ENCODE measurements around the gene AMN.
"Not testable (repeated sequence)": the region's sequence is repeated elsewhere in the genome, so short reads cannot be mapped to it uniquely, and the experiment has no call there.

Gene AMN

DNA sequence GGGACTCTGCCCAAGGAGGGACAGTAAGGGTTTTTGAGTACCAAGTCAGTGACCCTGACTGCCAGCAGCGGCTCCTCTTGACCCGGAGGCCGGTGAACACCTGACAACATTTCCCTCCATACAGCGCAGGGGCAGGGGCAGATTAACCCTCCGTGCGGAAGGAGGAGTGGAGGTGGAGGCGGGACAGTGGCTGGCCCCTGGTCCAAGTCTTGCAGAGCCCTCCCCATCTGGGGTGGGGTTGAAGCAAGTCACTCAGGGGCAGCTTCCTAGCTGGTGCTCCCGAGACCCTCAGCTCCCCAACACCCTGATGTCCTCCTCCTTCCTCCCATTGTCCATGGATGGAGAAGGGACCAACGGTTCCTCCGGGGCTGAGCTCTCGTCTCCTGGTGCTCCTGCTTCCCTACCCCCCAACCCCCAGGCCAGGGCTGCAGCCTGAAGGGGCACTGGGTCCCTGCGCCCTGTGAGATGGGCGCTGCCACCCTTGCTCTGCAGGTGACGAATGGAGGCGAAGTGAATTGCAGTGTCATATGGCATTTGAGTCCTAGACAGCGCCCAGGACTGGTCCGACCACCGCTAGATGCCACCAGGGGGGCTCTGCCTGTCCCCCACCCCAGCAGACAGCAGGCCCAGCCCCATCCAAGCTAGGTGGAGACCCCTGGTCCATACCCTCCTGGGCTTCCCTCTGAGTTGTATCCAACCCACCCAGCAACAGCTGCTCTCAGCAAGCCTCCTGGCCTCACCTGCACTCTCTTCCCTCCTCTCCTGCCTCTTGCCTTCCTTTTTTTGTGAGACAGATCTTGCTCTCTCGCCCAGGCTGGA lies 7.0 kb upstream of the AMN start:
- Mint-ChIP-seq H3K4me3 (no peak overlapping the region), H3K4me1 (no peaks in the 10 kb centered on the region), H3K9me3 (no peaks in the 10 kb centered on the region), H3K36me3 (peaks cover 54% of the 10 kb centered on the region), H3K27ac (peak overlapping the region; percentile 73)
- no peak for DNase-seq (ENCODE audit: low spot score in 2 of 2)
- ATAC-seq = no peak

DNA sequence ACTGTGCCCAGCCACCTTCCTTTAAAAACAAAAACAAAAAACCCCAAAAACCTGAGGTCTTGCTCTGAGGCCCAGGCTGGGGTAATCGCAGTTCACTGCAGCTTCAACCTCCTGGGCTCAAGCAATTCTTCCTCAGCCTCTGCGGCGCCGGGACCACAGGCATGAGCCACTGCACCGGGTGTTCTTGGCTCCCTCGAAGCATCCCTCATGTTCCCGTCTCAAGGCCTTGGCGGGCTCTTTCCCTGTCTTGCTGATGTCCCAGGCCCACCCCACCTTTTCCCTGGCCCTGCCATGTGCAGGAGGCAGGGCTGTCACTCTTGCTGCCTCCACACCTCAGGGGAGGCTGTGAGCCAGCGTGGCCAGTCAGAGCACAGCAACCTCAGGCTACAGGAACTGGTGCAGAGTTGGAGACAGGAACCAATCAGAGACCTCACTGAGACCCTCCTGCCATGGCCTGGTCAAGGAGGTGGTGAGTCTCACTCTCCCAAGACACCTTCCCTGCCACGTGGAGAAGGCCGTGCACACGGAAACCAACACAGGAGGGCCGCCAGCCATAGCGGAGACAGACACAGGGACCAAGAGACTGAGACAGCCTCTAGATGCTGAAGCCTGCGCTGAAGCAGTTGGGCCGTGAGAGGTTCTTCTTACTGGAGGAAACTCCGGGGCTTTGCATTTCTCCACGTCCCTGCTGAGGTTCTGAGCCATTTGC lies 6.0 kb upstream of the AMN start:
- Mint-ChIP-seq H3K4me3 (no peak overlapping the region), H3K9me3 (no peaks in the 10 kb centered on the region), H3K36me3 (peaks cover 44% of the 10 kb centered on the region), H3K4me1 (no peaks in the 10 kb centered on the region), H3K27ac (peak overlapping the region; percentile 73)
- DNase-seq (ENCODE audit: low spot score in 2 of 2) (no peak), ATAC-seq (no peak)

DNA sequence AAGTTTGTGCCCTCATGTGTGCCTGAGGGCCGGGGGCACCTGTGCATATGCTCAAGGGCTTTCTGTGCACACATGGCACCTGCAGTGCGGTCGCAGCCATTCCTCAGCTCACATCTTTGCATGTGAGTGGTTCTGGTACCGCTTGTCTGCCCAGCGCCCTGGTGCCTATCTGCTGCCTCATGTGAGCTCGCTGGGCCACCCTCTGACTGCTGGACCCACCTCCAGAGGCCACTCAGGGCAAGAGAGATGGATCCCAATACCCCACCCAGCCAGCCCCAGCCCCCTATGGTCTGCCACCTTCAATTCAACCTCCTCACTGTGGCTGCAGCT lies 5.4 kb upstream of the AMN start:
- Mint-ChIP-seq H3K4me1 (no peaks in the 10 kb centered on the region), H3K27ac (no peak overlapping the region), H3K4me3 (no peak overlapping the region), H3K36me3 (peaks cover 41% of the 10 kb centered on the region), H3K9me3 (no peaks in the 10 kb centered on the region)
- ATAC-seq (peak; percentile 1), DNase-seq (ENCODE audit: low spot score in 2 of 2) (no peak)

DNA sequence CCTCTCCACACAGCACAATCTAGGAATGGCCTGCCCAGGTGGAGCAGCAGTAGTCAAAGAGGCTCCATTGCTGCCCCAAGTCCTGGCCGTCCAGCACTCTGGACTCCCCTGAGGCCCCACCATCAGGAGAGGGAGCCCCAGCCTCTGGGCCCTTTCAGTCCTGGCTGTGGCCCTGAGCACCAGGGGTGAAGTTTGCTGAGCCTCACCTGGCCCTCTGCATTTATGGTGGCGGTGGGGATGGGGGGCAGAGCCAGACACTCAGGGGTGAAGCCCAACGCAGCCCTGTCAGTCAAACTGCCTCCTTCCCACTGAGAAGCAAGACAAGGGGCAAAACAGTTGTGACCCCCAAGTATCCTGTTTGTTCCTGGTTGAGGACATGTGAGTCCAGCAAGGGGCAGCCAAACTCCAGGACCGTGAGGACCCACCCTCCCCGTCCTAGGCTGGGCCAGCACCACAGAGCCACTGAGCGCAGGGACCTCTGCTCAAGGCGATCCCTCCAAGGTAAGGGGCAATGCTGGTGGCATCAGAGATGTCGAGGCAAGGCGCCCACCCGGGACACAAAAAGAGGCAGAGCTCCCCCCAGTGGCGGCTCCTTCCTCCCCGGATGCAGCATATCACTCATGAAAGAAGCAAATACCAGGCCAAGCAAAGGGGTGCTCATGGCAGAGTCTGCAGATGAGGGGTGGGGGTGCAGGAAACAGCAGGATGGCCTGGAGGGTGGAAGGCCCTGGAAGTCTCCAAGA lies 4.8 kb upstream of the AMN start:
- ATAC-seq = peak; percentile 62
- Mint-ChIP-seq H3K9me3 (no peaks in the 10 kb centered on the region), H3K36me3 (peaks cover 37% of the 10 kb centered on the region), H3K27ac (no peak overlapping the region), H3K4me3 (no peak overlapping the region), H3K4me1 (no peaks in the 10 kb centered on the region)
- peak; percentile 41 to 84 for DNase-seq (ENCODE audit: low spot score in 2 of 2)

DNA sequence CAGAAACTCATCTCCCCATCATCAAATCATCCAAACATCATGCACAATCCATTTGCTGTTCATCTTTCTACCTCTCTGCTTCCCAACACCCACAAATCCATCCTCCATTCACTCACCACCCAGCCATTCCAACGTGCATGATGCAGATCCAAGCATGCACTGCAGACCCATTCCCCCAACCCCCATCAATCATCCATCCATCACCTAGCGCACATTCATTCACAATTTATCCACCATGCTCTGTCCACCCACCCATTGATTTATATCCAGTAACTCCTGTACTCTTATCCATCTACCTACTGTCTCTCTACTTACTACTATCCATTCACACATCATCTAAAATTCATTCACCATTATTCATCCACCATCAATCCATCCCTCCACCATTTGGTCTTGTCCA lies 4.0 kb upstream of the AMN start:
- Mint-ChIP-seq H3K9me3 (no peaks in the 10 kb centered on the region), H3K36me3 (peaks cover 30% of the 10 kb centered on the region), H3K4me1 (peaks cover 5% of the 10 kb centered on the region), H3K4me3 (no peak overlapping the region), H3K27ac (no peak overlapping the region)
- ATAC-seq = no peak
- DNase-seq (ENCODE audit: low spot score in 2 of 2) = no peak

DNA sequence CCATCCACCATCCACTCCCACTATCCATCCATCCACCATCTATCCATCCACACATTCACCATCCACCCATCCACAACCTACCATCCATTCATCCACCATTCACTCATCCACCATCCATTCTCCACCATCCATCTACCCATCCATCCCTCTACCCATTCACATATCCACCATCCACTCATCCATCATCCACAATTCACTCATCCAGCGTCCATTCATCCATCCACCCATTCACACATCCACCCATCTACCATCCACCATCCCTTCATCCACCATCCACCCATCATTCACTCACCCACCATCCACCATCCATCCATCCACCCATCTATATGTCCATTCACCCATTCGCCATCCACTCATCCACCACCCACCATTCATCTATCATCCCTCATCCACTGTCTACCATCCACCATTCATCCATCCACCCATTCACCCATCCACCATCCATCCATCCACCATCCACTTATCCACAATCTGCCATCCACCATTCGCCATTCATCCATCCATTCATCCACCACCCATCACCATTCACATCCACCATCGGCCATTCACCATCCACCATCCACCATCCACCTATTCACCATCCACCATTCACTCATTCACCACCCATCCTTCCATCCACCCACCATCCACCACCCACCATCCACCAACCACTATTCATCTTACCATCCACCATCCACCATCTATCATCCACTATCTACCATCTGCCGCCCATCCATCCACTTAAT lies 2.0 kb upstream of the AMN start:
- no peak overlapping the region for H3K27ac Mint-ChIP-seq
- DNase-seq (ENCODE audit: low spot score in 2 of 2) (no peak), ATAC-seq (no peak)
- peaks cover 18% of the 10 kb centered on the region for H3K36me3 Mint-ChIP-seq
- no peaks in the 10 kb centered on the region for H3K9me3 Mint-ChIP-seq
- no peak overlapping the region for H3K4me3 Mint-ChIP-seq
- peaks cover 5% of the 10 kb centered on the region for H3K4me1 Mint-ChIP-seq

DNA sequence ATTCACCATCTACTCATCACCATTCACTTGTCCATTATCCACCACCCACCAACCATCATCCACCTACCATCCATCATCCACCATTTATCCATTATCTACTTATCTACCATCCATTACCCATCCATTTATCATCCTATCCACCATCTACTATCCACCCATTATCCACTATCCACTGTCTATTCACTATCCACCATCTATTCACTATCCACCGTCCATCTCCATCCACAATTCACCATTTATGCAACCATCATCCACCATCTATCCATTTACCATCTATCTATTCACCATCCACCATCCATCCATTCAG lies 1.5 kb upstream of the AMN start:
- Mint-ChIP-seq H3K9me3 (no peaks in the 10 kb centered on the region), H3K36me3 (peaks cover 12% of the 10 kb centered on the region), H3K4me3 (no peak overlapping the region), H3K27ac (no peak overlapping the region), H3K4me1 (peaks cover 8% of the 10 kb centered on the region)
- DNase-seq (ENCODE audit: low spot score in 2 of 2) = no peak
- no peak for ATAC-seq

DNA sequence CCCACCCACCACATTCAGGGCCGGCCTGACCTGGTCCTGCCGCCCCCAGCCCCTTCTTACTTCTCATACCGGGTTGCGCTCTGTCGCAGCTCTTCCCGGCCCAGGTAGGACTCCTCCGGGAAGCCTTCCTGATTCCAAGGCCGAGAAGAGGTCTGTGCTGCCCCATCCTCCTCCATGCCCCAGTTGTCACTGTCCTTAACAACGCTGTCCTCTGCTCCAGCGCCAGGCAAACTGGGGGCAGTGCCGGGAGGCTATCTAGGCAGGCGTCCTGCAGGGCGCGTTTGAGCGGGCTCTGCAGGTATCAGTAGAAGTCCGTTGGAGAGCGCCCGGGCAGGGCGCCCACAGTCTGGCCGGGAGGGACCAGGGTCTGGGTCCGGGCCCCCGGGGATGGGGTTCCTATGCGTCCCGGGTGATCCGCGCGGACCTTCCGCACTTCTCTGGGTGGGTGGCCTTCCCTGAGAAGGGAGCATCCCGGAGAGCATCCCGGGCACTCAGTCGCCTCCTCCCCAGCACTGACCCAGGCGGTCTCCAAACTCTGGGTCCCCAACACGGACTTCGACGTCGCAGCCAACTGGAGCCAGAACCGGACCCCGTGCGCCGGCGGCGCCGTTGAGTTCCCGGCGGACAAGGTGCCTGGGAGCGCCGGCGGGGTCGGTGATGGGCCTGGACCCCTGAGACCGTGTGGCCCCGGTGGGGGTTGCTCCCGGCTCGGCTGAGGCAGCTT lies 900 bp downstream of the AMN start:
- Mint-ChIP-seq H3K4me3 (no peak overlapping the region), H3K9me3 (no peaks in the 10 kb centered on the region), H3K36me3 (no peaks in the 10 kb centered on the region), H3K27ac (no peak overlapping the region), H3K4me1 (peaks cover 11% of the 10 kb centered on the region)
- DNase-seq (ENCODE audit: low spot score in 2 of 2) = no peak
- ATAC-seq = peak; percentile 38

DNA sequence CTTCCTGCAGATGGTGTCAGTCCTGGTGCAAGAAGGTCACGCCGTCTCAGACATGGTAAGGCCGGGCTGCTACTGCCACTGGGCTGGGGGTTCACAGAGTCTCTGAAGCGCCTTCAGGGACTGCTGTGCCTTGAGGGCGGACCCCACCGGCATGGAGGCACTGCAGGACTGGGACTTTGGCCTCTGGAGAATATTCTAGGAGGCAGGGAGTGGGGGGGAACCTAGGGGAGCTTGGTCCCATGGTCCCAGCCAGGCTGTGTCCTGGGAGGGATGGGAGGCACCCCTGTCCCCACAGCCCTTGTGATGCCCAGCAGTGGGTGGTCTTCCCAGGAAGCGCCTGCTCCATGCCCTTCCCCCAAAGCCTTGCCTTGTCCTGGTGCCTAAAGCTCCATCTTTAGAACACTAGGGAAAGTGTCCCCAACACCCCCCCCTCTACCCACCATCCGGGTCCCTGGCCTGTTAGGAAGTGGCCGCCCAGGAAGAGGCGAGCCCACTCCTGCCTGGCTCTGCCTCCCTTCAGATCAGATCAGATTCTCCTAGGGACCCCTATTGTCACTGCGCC lies 1.5 kb downstream of the AMN start:
- H3K27ac Mint-ChIP-seq = no peak overlapping the region

DNA sequence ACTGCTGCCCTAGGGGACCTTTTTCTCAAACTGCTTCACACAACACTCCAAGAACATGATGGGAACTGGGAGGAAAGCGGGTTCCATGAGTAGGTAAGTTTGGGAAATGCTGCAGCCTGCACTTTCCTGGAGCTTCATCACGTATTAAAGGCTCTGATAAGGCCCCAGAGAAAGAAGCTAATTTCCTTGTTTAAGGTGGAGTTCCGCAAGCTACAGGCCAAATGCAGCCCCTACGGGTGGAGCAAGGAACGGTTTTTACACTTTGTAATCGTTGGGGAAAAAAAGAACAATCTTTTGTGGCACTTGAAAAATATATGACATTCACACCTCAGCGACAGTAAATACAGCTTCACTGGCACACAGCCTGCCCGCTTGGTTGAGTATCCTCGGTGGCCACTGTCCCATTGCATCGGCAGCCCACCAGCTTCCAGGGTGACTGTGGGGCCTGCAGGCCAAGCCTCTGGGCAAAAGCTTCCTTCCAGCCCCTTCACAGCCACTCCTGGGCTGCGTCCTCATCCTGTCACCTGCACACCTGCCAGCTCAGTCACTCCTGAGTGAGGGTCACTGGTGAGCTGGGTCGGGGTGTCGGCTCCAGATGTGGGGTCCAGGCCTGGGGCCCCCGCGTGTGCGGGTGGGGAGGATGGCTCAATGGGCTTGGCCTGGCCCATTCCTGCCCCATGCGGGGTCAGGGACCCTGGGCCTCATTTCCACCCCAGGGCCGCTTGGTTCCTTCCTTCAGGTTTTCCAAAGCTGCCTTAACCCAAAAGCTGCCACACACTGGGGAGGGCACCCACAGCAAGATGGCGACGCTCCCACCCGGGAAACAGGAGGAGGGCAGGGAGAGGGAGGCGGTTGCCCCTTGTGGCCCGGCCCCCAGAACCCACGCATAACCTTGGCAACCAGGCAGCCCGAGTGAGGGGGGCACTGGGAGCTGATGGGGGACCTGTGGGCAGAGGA lies 2.4 kb downstream of the AMN start:
- no peak overlapping the region for H3K4me3 Mint-ChIP-seq
- ATAC-seq = no peak
- H3K27ac Mint-ChIP-seq = no peak overlapping the region

More for the DNA sequence above, 1.5 kb downstream of the AMN start:
- H3K4me1 Mint-ChIP-seq = peaks cover 11% of the 10 kb centered on the region
- no peak overlapping the region for H3K4me3 Mint-ChIP-seq
- no peak for ATAC-seq
- DNase-seq (ENCODE audit: low spot score in 2 of 2) = no peak
- H3K36me3 Mint-ChIP-seq = no peaks in the 10 kb centered on the region
- no peaks in the 10 kb centered on the region for H3K9me3 Mint-ChIP-seq

DNA sequence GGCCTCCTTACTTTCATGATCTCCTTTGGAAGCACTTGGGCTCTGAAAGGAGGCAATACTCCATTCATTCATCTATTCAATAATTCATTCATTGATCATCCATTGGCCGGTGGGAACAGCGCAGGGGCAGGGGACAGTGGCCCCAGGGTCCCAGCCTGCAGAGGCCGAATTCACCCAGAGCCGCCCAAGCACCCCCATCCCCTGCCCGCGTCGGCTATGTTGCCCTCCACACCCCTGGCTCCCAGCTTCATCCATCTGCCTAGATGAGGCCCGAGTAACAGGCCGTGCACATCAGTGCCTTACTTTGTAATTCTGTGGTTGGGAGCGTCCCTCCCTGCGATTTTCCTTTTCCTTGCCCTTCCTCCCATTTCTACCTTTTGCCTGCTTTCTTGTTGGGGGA lies 3.2 kb downstream of the AMN start:
- H3K27ac Mint-ChIP-seq = no peak overlapping the region
- ATAC-seq = no peak
- H3K9me3 Mint-ChIP-seq = no peaks in the 10 kb centered on the region
- no peak overlapping the region for H3K4me3 Mint-ChIP-seq
- peaks cover 11% of the 10 kb centered on the region for H3K4me1 Mint-ChIP-seq
- no peaks in the 10 kb centered on the region for H3K36me3 Mint-ChIP-seq
- no peak for DNase-seq (ENCODE audit: low spot score in 2 of 2)

More for the DNA sequence above, 2.4 kb downstream of the AMN start:
- H3K4me1 Mint-ChIP-seq = peaks cover 11% of the 10 kb centered on the region
- no peaks in the 10 kb centered on the region for H3K9me3 Mint-ChIP-seq
- H3K36me3 Mint-ChIP-seq = no peaks in the 10 kb centered on the region
- no peak for DNase-seq (ENCODE audit: low spot score in 2 of 2)

DNA sequence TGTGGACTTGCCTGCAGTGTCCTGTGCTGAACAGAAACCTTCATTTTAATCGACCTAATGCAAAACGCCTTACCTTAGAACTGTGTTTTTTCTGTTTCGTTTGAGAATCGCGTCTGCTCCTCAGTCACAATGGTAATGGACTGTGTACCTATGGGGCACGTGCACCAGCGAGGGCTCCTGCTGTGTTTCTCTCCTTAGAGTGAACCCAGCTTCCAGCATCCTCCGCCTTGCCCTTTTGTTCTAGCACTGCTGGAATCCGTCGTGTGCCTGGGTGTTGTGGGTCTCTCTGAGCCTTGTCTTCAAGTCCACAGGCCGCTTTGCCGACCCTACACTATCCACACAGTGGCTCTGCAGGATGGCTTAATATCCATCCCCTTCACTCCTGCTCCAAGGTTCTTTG lies 3.6 kb downstream of the AMN start:
- Mint-ChIP-seq H3K4me1 (peaks cover 11% of the 10 kb centered on the region), H3K36me3 (no peaks in the 10 kb centered on the region), H3K4me3 (no peak overlapping the region), H3K9me3 (no peaks in the 10 kb centered on the region), H3K27ac (no peak overlapping the region)
- DNase-seq (ENCODE audit: low spot score in 2 of 2) (no peak), ATAC-seq (no peak)

DNA sequence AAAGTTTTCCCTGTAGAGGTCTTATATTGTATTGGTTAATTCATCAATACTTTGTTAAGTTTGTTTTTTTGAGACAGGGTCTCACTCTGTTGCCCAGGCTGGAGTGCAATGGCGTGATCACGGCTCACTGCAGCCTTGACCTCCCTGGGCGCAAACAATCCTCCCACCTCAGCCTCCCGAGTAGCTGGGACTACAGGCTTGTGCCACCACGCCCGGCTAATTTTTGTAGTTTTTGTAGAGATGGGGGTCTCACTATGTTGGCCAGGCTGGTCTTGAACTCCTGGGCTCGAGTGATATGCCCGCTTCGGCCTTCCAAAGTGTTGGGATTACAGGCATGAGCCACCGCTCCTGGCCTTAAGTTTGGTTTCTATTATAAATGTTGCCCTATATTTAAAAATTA lies 4.4 kb downstream of the AMN start:
- not testable (repeated sequence) for H3K9me3 Mint-ChIP-seq; H3K27ac Mint-ChIP-seq; DNase-seq (ENCODE audit: low spot score in 2 of 2); H3K36me3 Mint-ChIP-seq; H3K4me3 Mint-ChIP-seq; ATAC-seq
- H3K4me1 Mint-ChIP-seq = peaks cover 11% of the 10 kb centered on the region

Data from stimulated activated effector memory CD8-positive, alpha-beta T cell treated with anti-CD3 and anti-CD28 coated beads, Interleukin-12 subunit alpha, Interleukin-12 subunit beta, amount 100 ng/mL, for 72 hours (primary cell).